HL-60 (cell line): Measurements from ENCODE around the gene GFOD1.

Experiments
- DNase-seq, 2 experiments: peaks; one replicate each; pipeline ENCODE4 v3.0.0-alpha.2; 2010 to 2020; ENCODE audit warnings: low read depth in 1 of 2, low spot score in 1 of 2
- H3K27ac ChIP-seq: fragments of 250-450 bp; sonication (Bioruptor Pico); replicated peaks from 2 replicates; pipeline ENCODE4 v1.5.1; 2020; ENCODE audit warnings: mild to moderate bottlenecking, moderate library complexity
- H3K27me3 ChIP-seq: fragments of 250-450 bp; sonication (Bioruptor Pico); 2 replicates; pipeline ENCODE4 v1.5.1; 2021; ENCODE audit warnings: mild to moderate bottlenecking, moderate library complexity; ENCODE audit not compliant: insufficient read depth, poor library complexity, severe bottlenecking
- H3K4me3 ChIP-seq: replicated peaks from 2 replicates; pipeline ENCODE4 v1.5.1; 2011; ENCODE audit warnings: mild to moderate bottlenecking, control low read depth, low read length; ENCODE audit not compliant: insufficient read depth
- GABPA ChIP-seq: IDR thresholded peaks from 2 replicates; pipeline ENCODE4 v1.6.1; 2012; ENCODE audit warnings: low read depth
- POLR2AphosphoS5 ChIP-seq: IDR thresholded peaks from 2 replicates; pipeline ENCODE4 v1.6.1; 2012; ENCODE audit warnings: low read depth
- REST ChIP-seq: IDR thresholded peaks from 2 replicates; pipeline ENCODE4 v1.6.1; 2012; ENCODE audit warnings: low read depth; ENCODE audit not compliant: insufficient replicate concordance
- SPI1 ChIP-seq: IDR thresholded peaks from 2 replicates; pipeline ENCODE4 v1.6.1; 2012; ENCODE audit warnings: low read depth, mild to moderate bottlenecking, borderline replicate concordance
- TF ChIP-seq, protein P1 (sequence below): IDR thresholded peaks from one replicate; pipeline ENCODE4 v1.5.1; 2011; ENCODE audit warnings: low read length, control low read depth, inconsistent platforms; ENCODE audit not compliant: insufficient read depth

The GFOD1 gene

DNA sequence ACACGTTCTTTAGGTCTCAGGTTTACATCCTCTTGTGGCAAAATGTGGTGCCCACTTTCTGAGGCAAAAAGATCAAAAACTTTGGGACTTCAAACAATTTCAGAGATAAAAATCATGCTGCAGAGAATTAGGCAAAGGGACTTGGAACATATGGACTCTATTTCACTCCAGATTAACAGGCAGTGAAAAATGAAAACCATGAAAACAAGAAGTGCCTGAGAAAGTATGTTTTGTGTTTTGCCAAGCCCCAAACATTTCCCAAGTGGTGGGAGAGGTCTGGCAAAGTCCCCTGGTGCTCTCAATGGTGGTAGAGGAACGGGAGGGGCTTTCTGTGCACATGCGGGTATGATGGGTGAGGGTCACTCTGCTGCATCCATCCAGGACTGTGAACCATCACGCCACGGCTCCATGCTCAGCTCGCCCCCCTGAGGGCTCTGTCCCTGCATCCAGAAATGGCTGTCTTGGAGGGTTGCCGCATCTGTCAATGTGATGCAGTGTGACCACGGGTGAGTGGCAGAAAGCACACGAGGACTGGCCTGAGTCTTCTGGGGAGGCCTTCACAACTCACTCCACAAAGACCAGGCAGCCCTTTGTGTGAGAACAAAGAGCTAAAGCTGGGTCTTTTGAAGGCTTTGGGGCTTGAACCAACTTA is 115.9 kb downstream of the GFOD1 start:
- Histone ChIP-seq H3K27ac (no peak overlapping the region), H3K4me3 (no peak overlapping the region), H3K27me3 (no peaks in the 10 kb centered on the region)
- TF ChIP-seq, protein P1, sequence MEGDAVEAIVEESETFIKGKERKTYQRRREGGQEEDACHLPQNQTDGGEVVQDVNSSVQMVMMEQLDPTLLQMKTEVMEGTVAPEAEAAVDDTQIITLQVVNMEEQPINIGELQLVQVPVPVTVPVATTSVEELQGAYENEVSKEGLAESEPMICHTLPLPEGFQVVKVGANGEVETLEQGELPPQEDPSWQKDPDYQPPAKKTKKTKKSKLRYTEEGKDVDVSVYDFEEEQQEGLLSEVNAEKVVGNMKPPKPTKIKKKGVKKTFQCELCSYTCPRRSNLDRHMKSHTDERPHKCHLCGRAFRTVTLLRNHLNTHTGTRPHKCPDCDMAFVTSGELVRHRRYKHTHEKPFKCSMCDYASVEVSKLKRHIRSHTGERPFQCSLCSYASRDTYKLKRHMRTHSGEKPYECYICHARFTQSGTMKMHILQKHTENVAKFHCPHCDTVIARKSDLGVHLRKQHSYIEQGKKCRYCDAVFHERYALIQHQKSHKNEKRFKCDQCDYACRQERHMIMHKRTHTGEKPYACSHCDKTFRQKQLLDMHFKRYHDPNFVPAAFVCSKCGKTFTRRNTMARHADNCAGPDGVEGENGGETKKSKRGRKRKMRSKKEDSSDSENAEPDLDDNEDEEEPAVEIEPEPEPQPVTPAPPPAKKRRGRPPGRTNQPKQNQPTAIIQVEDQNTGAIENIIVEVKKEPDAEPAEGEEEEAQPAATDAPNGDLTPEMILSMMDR, result no peak
- TF ChIP-seq POLR2AphosphoS5, result no peak
- no peak for TF ChIP-seq SPI1
- no peak for TF ChIP-seq GABPA
- TF ChIP-seq REST, result no peak
- no peak for DNase-seq

GRCh38 chr6:13370623-13371022 is 116.8 kb downstream of the GFOD1 start:
- H3K27me3 ChIP-seq, result no peaks in the 10 kb centered on the region
- no peak for DNase-seq
- no peak overlapping the region for H3K4me3 ChIP-seq
- TF ChIP-seq SPI1 (no peak), POLR2AphosphoS5 (no peak), GABPA (no peak), REST (no peak)
- TF ChIP-seq, protein P1, result no peak
- H3K27ac ChIP-seq, result no peak overlapping the region

DNA sequence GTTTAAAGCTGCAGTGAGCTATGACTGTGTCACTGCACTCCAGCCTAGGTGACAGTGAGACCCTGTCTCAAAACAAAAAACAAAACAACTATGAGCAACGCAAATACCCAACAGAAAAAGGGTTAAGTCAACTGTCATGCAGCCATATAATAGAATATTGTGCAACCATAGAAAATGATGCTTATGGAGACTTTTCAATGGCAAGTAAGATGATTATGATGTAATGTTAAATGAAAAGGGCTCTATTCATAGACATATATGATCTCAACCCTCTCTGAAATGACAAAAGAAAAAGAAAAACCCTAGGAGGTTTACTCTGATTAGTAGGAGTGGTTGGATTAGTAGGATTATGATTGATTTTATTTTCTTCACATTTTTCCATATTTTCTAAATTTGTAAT is 117.8 kb downstream of the GFOD1 start:
- TF ChIP-seq, protein P1, result no peak
- TF ChIP-seq GABPA (no peak), POLR2AphosphoS5 (no peak), SPI1 (no peak), REST (no peak)
- Histone ChIP-seq H3K27me3 (no peaks in the 10 kb centered on the region), H3K4me3 (no peak overlapping the region), H3K27ac (no peak overlapping the region)
- no peak for DNase-seq
